ENCODE data around the gene DCHS1. TPM values are rescaled to one million over a fixed set of nuclear protein-coding genes. Genes with fewer than 3 reads are reported as not detected.

Gene DCHS1
- total and polyA plus RNA-seq, 2 of the 13 experiments (the other 11 are each of a cell fraction or from before 2014, with no cell fraction given) = under 0.01 to 0.03 TPM

- TF ChIP-seq HBP1 (CRISPR knock-in tag; IDR thresholded peaks at IDR 0.05; ENCODE audit: low read depth) (no peak), ZBTB2 (CRISPR knock-in tag; IDR thresholded peaks at IDR 0.05; ENCODE audit: low read depth) (no peak), MATR3 (CRISPR knock-in tag; IDR thresholded peaks at IDR 0.05) (no peak), SNAPC5 (CRISPR knock-in tag; IDR thresholded peaks at IDR 0.05; ENCODE audit: borderline replicate concordance) (no peak), TGIF2 (CRISPR knock-in tag; IDR thresholded peaks at IDR 0.05) (no peak), ZBTB40 (IDR thresholded peaks at IDR 0.05) (no peak), ZBTB40 (CRISPR knock-in tag; IDR thresholded peaks at IDR 0.05) (no peak), NFATC3 (CRISPR knock-in tag; IDR thresholded peaks at IDR 0.05) (no peak), KDM5B (CRISPR knock-in tag; IDR thresholded peaks at IDR 0.05; ENCODE audit: borderline replicate concordance) (peak; percentile 36; the same call in 1 of the 2 replicates), ZNF331 (CRISPR knock-in tag; IDR thresholded peaks at IDR 0.05) (peak; percentile 47; the same call in 1 of the 2 replicates), MAFF (IDR thresholded peaks at IDR 0.05; ENCODE audit: low read depth, low read length) (no peak)
Observed at GRCh38 chr11:6619004-6619745, 36.4 kb downstream of the DCHS1 start, which contains the start of gene TPP1 (continued).
